Muscle layer of colon (tissue), 2 donors: ENCODE results near the gene ITPA.

Experiments used
- H3K27ac ChIP-seq: one replicate; pipeline ENCODE4 v1.7.0; 2013; ENCODE audit warnings: low read depth, mild to moderate bottlenecking, low read length, moderate library complexity
- H3K27me3 ChIP-seq, 2 donors: one replicate each; pipeline ENCODE4 v1.7.0; 2013; ENCODE audit warnings: low read length in 2 of 2, mild to moderate bottlenecking in 2 of 2; ENCODE audit not compliant: insufficient read depth in 2 of 2, control insufficient read depth in 1 of 2
- H3K36me3 ChIP-seq: one replicate; pipeline ENCODE4 v1.7.0; 2013; ENCODE audit warnings: mild to moderate bottlenecking, low read length; ENCODE audit not compliant: insufficient read depth
- H3K4me1 ChIP-seq: one replicate; pipeline ENCODE4 v1.7.0; 2013; ENCODE audit warnings: mild to moderate bottlenecking, low read length; ENCODE audit not compliant: insufficient read depth
- H3K4me3 ChIP-seq, 2 donors: one replicate each; pipeline ENCODE4 v1.7.0; 2013; ENCODE audit warnings: low read length in 2 of 2, low read depth in 1 of 2, mild to moderate bottlenecking in 1 of 2, moderate library complexity in 1 of 2
- H3K9ac ChIP-seq: one replicate; pipeline ENCODE4 v1.7.0; 2013; ENCODE audit warnings: low read length
- H3K9me3 ChIP-seq: one replicate; pipeline ENCODE4 v1.7.0; 2013; ENCODE audit warnings: mild to moderate bottlenecking, low read length
- donor health status: abdominal sarcoma.
- donor health status: Adenocarcinoma of cecum.

Gene ITPA

DNA sequence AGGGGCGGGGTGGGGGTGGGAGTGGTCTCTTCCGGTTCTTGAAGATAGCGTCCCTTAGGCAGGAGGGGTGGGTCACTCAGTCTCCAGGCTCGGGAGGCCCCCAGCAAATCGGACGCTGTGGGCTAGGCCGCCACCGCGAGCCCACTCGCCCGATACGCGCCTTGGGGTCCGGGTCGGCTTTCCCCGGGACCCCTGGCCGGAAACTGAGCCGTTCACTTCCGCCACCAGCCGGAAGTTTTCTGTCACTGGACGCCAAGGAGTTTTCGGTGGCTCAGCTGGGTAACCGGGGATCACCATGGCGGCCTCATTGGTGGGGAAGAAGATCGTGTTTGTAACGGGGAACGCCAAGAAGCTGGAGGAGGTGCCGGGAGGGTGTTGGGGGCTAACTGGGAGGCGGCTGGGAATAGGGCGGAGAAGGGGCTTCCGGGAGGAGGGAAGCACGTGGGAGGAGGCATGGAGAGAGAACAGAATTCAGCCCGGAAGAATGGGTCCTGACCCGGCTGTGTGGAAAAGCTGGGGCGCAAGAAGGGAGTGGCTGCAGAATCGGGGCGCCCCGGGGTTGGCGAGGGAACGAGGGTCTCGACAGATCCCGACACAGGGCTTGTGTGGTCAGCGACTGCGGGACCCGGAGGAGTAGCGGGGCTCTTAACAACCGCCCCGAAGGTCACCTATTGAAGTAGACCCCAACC is at the start of gene ITPA:
Gene ITPA, plus strand, starts transcription at position 242 of the 689 bp plus-strand sequence. Its CDS starts 54 bp downstream, at position 296.
- H3K9me3 ChIP-seq = no peaks in the 10 kb centered on the region
- no peaks in the 10 kb centered on the region for H3K27me3 ChIP-seq
- peaks cover 15% of the 10 kb centered on the region for H3K4me1 ChIP-seq
- H3K4me3 ChIP-seq = peak within 1 kb of the TSS; percentile 76 to 95
- peak within 1 kb of the TSS; percentile 39 for H3K9ac ChIP-seq
- peaks cover 6% of the 10 kb centered on the region for H3K36me3 ChIP-seq
- peak within 1 kb of the TSS; percentile 85 for H3K27ac ChIP-seq

GRCh38 chr20:3160418-3160817 is 48.9 kb upstream of the ITPA start:
- Histone ChIP-seq H3K36me3 (no peaks in the 10 kb centered on the region), H3K9ac (no peak overlapping the region), H3K4me3 (peak overlapping the region in 1 of 2 donors; percentile 84), H3K9me3 (no peaks in the 10 kb centered on the region), H3K27me3 (no peaks in the 10 kb centered on the region), H3K4me1 (peaks cover 25% of the 10 kb centered on the region), H3K27ac (no peak overlapping the region)

DNA sequence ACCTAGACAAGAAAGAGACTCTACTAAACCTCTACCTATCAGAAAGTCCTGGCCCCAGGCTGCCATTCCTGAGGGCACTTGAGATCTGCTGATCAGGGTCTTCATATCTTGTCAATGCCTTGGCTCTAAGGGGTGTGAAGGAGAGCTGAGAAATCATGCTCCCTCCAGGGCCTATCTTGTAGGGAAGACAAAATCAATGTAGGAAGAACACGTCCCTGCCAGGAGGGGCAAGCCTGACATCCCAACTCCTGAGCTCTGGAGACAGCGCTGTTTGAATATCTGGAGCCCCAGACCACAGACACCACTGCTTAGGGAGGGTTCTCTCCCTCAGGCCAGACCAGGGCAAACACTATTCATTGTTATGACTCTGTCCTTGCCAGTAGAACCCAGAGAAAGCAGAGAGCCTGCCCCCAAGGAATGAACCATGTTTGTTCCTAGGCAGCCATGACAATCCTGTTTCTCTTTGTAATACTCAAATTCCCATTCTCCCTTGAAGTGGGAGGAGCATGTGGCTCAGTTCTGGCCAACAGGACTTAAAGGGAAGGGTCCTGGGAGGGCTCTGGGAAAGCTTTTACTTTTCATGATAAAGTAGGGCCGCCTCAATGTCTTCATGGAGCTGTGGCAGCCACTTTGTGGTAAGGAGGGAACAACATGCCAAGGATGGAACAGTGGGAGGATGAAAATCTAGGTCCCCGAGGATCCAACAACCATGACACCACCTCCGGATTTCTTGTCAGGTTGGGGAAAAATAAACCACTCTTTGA is 47.8 kb upstream of the ITPA start:
- peaks cover 22% of the 10 kb centered on the region for H3K4me1 ChIP-seq

GRCh38 chr20:3162080-3162611 is 47.2 kb upstream of the ITPA start:
- no peak overlapping the region for H3K27ac ChIP-seq
- H3K27me3 ChIP-seq = no peaks in the 10 kb centered on the region
- H3K4me3 ChIP-seq = no peak overlapping the region
- no peaks in the 10 kb centered on the region for H3K9me3 ChIP-seq
- H3K9ac ChIP-seq = no peak overlapping the region
- H3K4me1 ChIP-seq = peaks cover 16% of the 10 kb centered on the region
- no peaks in the 10 kb centered on the region for H3K36me3 ChIP-seq

More for the DNA sequence above, 47.8 kb upstream of the ITPA start:
- H3K36me3 ChIP-seq = no peaks in the 10 kb centered on the region
- H3K9me3 ChIP-seq = no peaks in the 10 kb centered on the region
- H3K9ac ChIP-seq = no peak overlapping the region
- no peaks in the 10 kb centered on the region for H3K27me3 ChIP-seq
- H3K4me3 ChIP-seq = no peak overlapping the region
- H3K27ac ChIP-seq = no peak overlapping the region

DNA sequence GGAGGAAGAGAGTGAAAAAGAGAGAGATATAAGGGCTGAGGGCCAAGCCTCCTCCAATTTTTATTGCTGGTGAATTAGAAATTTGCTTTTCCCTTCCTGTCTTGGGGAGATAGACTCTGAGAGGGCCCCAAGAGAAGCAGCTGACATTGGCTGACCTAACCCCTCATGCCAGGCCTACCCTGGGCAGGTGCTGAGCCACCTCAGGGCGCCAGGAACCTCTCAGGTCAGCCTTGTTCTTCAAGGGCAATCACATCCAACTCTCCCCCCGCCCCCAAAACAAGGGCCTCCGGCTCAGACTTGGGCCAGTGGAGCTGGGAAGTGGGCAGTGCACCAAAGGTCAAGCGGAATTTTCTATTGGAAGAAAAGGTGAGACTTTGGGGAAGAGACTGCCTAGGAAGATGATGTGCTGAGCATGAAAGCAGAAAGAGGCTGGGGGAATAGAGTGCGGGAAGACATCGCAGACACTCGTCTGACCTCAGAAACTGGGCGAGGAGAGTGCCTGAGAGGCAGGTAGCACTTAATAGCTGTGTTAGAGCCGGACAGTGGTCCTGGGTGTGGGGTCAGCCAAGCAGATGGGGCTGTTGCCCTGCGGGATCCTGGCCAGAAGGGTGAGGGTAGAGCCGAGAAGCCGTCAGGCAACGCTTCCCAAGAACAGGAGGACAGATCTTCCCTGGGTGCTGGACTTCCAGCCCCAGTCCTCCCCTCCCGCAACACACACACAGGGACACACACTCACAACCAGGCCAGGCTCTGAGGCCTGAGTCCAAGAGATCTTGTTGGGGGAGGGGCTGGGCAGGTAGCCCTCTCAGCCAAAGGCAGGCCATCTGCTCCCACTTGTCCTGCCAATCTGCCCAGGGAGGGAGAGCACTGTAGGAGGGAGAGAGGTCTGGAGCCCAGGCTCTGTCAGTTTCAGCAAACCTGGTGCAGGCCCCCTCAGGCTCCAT is 45.9 kb upstream of the ITPA start:
- H3K27ac ChIP-seq = no peak overlapping the region
- H3K4me1 ChIP-seq = peaks cover 5% of the 10 kb centered on the region
- no peaks in the 10 kb centered on the region for H3K9me3 ChIP-seq
- peaks cover 0 to 9% of the 10 kb centered on the region in 2 donors for H3K27me3 ChIP-seq
- no peaks in the 10 kb centered on the region for H3K36me3 ChIP-seq
- no peak overlapping the region for H3K9ac ChIP-seq
- no peak overlapping the region for H3K4me3 ChIP-seq

DNA sequence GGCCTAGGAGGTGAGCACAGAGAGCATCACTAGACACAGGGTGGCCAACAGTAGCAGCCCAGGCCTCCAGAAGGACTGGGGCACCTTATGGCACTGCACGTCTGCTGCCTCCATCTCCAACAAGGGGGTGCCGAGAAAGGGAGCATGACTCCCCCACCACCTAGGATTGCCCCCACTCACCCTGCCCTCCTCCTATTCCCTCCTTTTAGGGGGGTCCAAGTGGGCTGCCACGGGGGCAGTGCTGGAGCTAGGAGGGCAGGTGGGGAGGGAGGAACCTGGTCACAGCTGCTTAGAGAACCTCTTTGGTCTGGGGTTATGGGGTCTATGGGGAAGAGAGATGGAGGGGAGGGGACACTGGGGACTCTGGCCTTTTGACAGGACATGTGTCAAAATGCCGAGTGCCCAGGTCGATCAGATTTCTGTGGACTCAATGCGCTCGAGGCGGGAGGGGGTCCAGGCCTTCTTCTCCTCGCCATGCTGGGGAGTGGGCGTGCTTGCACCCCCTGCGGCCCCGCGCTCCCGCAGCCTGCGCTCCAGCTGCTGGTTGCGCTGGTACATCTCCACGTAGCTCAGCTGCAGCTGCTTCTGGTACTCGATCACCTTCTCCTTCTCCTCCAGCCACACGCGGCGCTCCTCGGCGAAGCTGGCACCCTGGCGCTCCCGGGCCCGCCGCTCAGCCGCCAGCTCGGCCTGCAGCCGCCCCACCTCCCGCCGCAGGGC is 45.1 kb upstream of the ITPA start:
- no peak overlapping the region for H3K27ac ChIP-seq
- peaks cover 0 to 11% of the 10 kb centered on the region in 2 donors for H3K27me3 ChIP-seq
- H3K4me3 ChIP-seq = no peak overlapping the region
- H3K36me3 ChIP-seq = no peaks in the 10 kb centered on the region
- no peaks in the 10 kb centered on the region for H3K4me1 ChIP-seq
- H3K9me3 ChIP-seq = no peaks in the 10 kb centered on the region
- H3K9ac ChIP-seq = no peak overlapping the region

- no peak overlapping the region for H3K4me3 ChIP-seq
- H3K36me3 ChIP-seq = no peaks in the 10 kb centered on the region
- no peak overlapping the region for H3K27ac ChIP-seq
- no peak overlapping the region for H3K9ac ChIP-seq
- peaks cover 0 to 11% of the 10 kb centered on the region in 2 donors for H3K27me3 ChIP-seq
- H3K9me3 ChIP-seq = no peaks in the 10 kb centered on the region
- H3K4me1 ChIP-seq = no peaks in the 10 kb centered on the region
Measured at GRCh38 chr20:3164763-3165410, 44.4 kb upstream of the ITPA start.

- no peaks in the 10 kb centered on the region for H3K36me3 ChIP-seq
- no peak overlapping the region for H3K4me3 ChIP-seq
- H3K9ac ChIP-seq = no peak overlapping the region
- no peak overlapping the region for H3K27ac ChIP-seq
- no peaks in the 10 kb centered on the region for H3K9me3 ChIP-seq
- peaks cover 0 to 11% of the 10 kb centered on the region in 2 donors for H3K27me3 ChIP-seq
- H3K4me1 ChIP-seq = no peaks in the 10 kb centered on the region
Measured at GRCh38 chr20:3165473-3166337, 43.6 kb upstream of the ITPA start.

- Histone ChIP-seq H3K4me3 (no peak overlapping the region), H3K9me3 (no peaks in the 10 kb centered on the region), H3K36me3 (no peaks in the 10 kb centered on the region), H3K4me1 (no peaks in the 10 kb centered on the region), H3K9ac (no peak overlapping the region), H3K27me3 (peaks cover 0 to 11% of the 10 kb centered on the region in 2 donors), H3K27ac (no peak overlapping the region)
Measured at GRCh38 chr20:3166338-3166912, 42.9 kb upstream of the ITPA start.
